SKM-1 (cell line): ENCODE results near the gene C6orf141.

Experiments
- DNase-seq: peaks from one replicate; lab custom pipeline; 2025; ENCODE audit not compliant: unreplicated experiment; lab: John Stamatoyannopoulos, UW

C6orf141 gene

GRCh38 chr6:49539102-49539501 lies 11.4 kb upstream of the C6orf141 start:
- DNase-seq: no peak

GRCh38 chr6:49540614-49541013 lies 9.9 kb upstream of the C6orf141 start:
- DNase-seq: no peak

GRCh38 chr6:49541210-49541724 lies 9.2 kb upstream of the C6orf141 start:
- no peak for DNase-seq

- no peak for DNase-seq
Observed at GRCh38 chr6:49541936-49542335, 8.5 kb upstream of the C6orf141 start.

- no peak for DNase-seq
Observed at GRCh38 chr6:49543087-49543858, 7.2 kb upstream of the C6orf141 start.

GRCh38 chr6:49546331-49546730 lies 4.1 kb upstream of the C6orf141 start:
- DNase-seq: no peak

GRCh38 chr6:49548613-49549304 lies 1.7 kb upstream of the C6orf141 start:
- DNase-seq: no peak

GRCh38 chr6:49549691-49550491 lies 577 bp upstream of the C6orf141 start:
- no peak for DNase-seq

- DNase-seq: no peak
Observed at GRCh38 chr6:49551078-49551865, 804 bp downstream of the C6orf141 start.

- DNase-seq: no peak
Observed at GRCh38 chr6:49551866-49552129, 1.3 kb downstream of the C6orf141 start.

- no peak for DNase-seq
Observed at GRCh38 chr6:49552596-49552995, 2.1 kb downstream of the C6orf141 start.

GRCh38 chr6:49553384-49553783 lies 2.9 kb downstream of the C6orf141 start:
- DNase-seq: no peak

GRCh38 chr6:49555951-49556350 lies 5.5 kb downstream of the C6orf141 start:
- DNase-seq: no peak

GRCh38 chr6:49556429-49556837 lies 6.0 kb downstream of the C6orf141 start:
- DNase-seq: no peak

- DNase-seq: no peak
Observed at GRCh38 chr6:49557177-49557576, 6.7 kb downstream of the C6orf141 start.

- no peak for DNase-seq
Observed at GRCh38 chr6:49558238-49558637, 7.8 kb downstream of the C6orf141 start.

- DNase-seq: no peak
Observed at GRCh38 chr6:49563006-49563886, 12.8 kb downstream of the C6orf141 start.

- no peak for DNase-seq
Observed at GRCh38 chr6:49564552-49564951, 14.1 kb downstream of the C6orf141 start.

- no peak for DNase-seq
Observed at GRCh38 chr6:49565261-49565660, 14.8 kb downstream of the C6orf141 start.

GRCh38 chr6:49565855-49566254 lies 15.4 kb downstream of the C6orf141 start:
- DNase-seq: no peak
